SK-N-MC (cell line): Measurements from ENCODE around the gene CTNNA3.

Experiments used
- EZH2 ChIP-seq: fragments of 200-600 bp; sonication (generic); IDR thresholded peaks from one replicate; pipeline ENCODE4 v1.6.1; 2017; ENCODE audit warnings: antibody characterized with exemption
- FOXP2 ChIP-seq: optimal IDR thresholded peaks from 2 replicates; pipeline ENCODE3; 2011; ENCODE audit warnings: mild to moderate bottlenecking, moderate library complexity; ENCODE audit not compliant: insufficient read depth; ENCODE audit errors: extremely low read length, control extremely low read depth
- POLR2AphosphoS5 ChIP-seq: IDR thresholded peaks from 2 replicates; pipeline ENCODE4 v1.6.1; 2012; ENCODE audit warnings: mild to moderate bottlenecking, low read depth, low read length, borderline replicate concordance

DNA sequence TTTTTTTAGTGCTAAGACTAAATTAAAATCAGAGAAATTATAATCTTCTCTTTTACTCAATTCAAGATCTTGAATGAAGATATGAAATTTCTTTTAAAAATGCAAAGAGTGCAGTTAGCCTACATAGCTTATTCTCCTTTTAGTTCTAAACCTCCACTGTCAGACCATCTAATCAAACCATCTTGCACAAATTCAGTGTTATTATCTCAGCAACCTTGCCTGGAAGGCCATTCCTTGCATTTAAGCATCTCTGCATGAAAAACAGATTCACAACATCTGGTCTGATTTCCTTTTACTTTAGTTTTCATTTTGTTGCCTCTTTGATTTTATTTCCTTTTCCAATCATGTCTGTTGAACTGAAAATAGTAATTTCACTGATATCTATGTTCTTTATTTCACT lies 1297.3 kb downstream of the CTNNA3 start:
- TF ChIP-seq EZH2 (no peak), POLR2AphosphoS5 (no peak), FOXP2 (no peak)
